Stomach (tissue), 9 donors: ENCODE data around the gene CNTROB. TPM values are rescaled to one million over a fixed set of nuclear protein-coding genes. Genes with fewer than 3 reads are reported as not detected.

ENCODE experiments used
- DNase-seq, 2 donors: peaks; one replicate each; pipeline versions ENCODE4 v3.0.0 to v3.0.0-alpha.2; 2013 to 2019
- H3K27ac ChIP-seq, 5 donors: fragments of 200-600 bp in 4 of 5; sonication (generic) in 4 of 5; one replicate each; pipeline ENCODE4 v1.5.1; 2013 to 2019; ENCODE audit warnings: mild to moderate bottlenecking in 1 of 5, moderate library complexity in 1 of 5
- H3K27me3 ChIP-seq, 3 donors: fragments of 200-600 bp; sonication (generic); one replicate each; pipeline ENCODE4 v1.5.1; 2017 to 2019; ENCODE audit warnings: mixed run types in 1 of 3
- H3K36me3 ChIP-seq, 4 donors: fragments of 200-600 bp; sonication (generic); 1 replicate in 3 of 4; 2 replicates in 1 of 4; pipeline ENCODE4 v1.5.1; 2016 to 2019
- H3K4me1 ChIP-seq, 4 donors: fragments of 200-600 bp; sonication (generic); one replicate each; pipeline ENCODE4 v1.5.1; 2016 to 2019
- H3K4me3 ChIP-seq, 4 donors: fragments of 200-600 bp; sonication (generic) in 3 of 4; one replicate each; pipeline ENCODE4 v1.5.1; 2016 to 2019; ENCODE audit warnings: mild to moderate bottlenecking in 1 of 4
- H3K9me3 ChIP-seq, 4 donors: fragments of 200-600 bp; sonication (generic); one replicate each; pipeline ENCODE4 v1.5.1; 2016 to 2019
- EP300 ChIP-seq: sonication (generic); formaldehyde crosslinking; IDR thresholded peaks from one replicate; pipeline ENCODE4 v1.6.1; 2017; ENCODE audit warnings: antibody characterized with exemption
- POLR2A ChIP-seq, 4 donors: fragments of 450-650 bp; IDR thresholded peaks; one replicate each; pipeline ENCODE4 v1.6.1; 2016; ENCODE audit warnings: antibody characterized with exemption in 4 of 4, control low read depth in 2 of 4, mild to moderate bottlenecking in 1 of 4, moderate library complexity in 1 of 4
- POLR2AphosphoS5 ChIP-seq, 3 donors: sonication (generic); formaldehyde crosslinking; IDR thresholded peaks; one replicate each; pipeline ENCODE4 v1.6.1; 2016; ENCODE audit warnings: antibody characterized with exemption in 3 of 3
- WGBS, 5 donors: extraction: QIAGEN DNeasy Blood & Tissue Kit in 3 of 5; methylation state at CpG; one replicate each; pipeline versions ENCODE4 v1.1.5 to v1.1.7; 2013 to 2018; 5-methylcytosine and 5-hydroxymethylcytosine counted together
- intact Hi-C: fragments of 100-400 bp; cut with DNase I; formaldehyde crosslinking; loops from one replicate; pipeline ENCODE4 v1.15.1; 2023; ENCODE audit warnings: low total_unique reads
- polyA plus RNA-seq, 3 donors: library from polyadenylated mRNA; stranded (reverse); fragments of 200-250 nt; gene quantifications; one replicate each; pipeline ENCODE4 v1.2.3, GENCODE V29; 2013
- total RNA-seq, 5 donors: library from RNA; depleted of rRNA; stranded (reverse); fragments of >200 nt; gene quantifications; one replicate each; pipeline versions ENCODE4 v1.1.0 to v1.2.3, GENCODE V29; 2014 to 2016
- TF ChIP-seq, protein P1 (sequence below), 7 experiments: fragments of 450-650 bp in 4 of 7; fragments of 200-600 bp in 3 of 7; sonication (generic) in 3 of 7; IDR thresholded peaks; one replicate each; pipeline ENCODE4 v1.5.1; 2016 to 2019; ENCODE audit warnings: antibody characterized with exemption in 7 of 7, control low read depth in 2 of 7, mild to moderate bottlenecking in 1 of 7
- donor health status: healthy with polysubstance abuse.
- donor health status: Bipolar disorder and iron deficiency.
- donor health status: healthy.

Gene CNTROB
- total and polyA plus RNA-seq, 8 donors = 12.9 to 146 (median 25.7) TPM

GRCh38 chr17:7887482-7888183 is 44.4 kb upstream of the CNTROB start:
- H3K27me3 ChIP-seq = no peaks in the 10 kb centered on the region
- TF ChIP-seq, protein P1, sequence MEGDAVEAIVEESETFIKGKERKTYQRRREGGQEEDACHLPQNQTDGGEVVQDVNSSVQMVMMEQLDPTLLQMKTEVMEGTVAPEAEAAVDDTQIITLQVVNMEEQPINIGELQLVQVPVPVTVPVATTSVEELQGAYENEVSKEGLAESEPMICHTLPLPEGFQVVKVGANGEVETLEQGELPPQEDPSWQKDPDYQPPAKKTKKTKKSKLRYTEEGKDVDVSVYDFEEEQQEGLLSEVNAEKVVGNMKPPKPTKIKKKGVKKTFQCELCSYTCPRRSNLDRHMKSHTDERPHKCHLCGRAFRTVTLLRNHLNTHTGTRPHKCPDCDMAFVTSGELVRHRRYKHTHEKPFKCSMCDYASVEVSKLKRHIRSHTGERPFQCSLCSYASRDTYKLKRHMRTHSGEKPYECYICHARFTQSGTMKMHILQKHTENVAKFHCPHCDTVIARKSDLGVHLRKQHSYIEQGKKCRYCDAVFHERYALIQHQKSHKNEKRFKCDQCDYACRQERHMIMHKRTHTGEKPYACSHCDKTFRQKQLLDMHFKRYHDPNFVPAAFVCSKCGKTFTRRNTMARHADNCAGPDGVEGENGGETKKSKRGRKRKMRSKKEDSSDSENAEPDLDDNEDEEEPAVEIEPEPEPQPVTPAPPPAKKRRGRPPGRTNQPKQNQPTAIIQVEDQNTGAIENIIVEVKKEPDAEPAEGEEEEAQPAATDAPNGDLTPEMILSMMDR (IDR thresholded peaks at IDR 0.05) = peak in 2 of 7 experiments; percentile 2 to 13
- no peak for TF ChIP-seq POLR2A (IDR thresholded peaks at IDR 0.05)
- TF ChIP-seq EP300 = no peak
- peak; percentile 23 to 85 (median 74) for TF ChIP-seq POLR2AphosphoS5 (IDR thresholded peaks at IDR 0.05)
- H3K4me3 ChIP-seq = peak overlapping the region; percentile 78 to 93 (median 84)
- H3K9me3 ChIP-seq = no peaks in the 10 kb centered on the region
- peaks cover 25 to 68% (median 62%) of the 10 kb centered on the region in 4 donors for H3K4me1 ChIP-seq
- peak; percentile 95 to 98 for DNase-seq
- peak overlapping the region; percentile 95 to 98 (median 97) for H3K27ac ChIP-seq
- 0 to 1% (median 0%) methylated on average over 28 to 35 of the region's 35 CpGs for WGBS, 5 donors
- peaks cover 9 to 32% (median 27%) of the 10 kb centered on the region in 4 donors for H3K36me3 ChIP-seq
- intact Hi-C loops = no loop called here

DNA sequence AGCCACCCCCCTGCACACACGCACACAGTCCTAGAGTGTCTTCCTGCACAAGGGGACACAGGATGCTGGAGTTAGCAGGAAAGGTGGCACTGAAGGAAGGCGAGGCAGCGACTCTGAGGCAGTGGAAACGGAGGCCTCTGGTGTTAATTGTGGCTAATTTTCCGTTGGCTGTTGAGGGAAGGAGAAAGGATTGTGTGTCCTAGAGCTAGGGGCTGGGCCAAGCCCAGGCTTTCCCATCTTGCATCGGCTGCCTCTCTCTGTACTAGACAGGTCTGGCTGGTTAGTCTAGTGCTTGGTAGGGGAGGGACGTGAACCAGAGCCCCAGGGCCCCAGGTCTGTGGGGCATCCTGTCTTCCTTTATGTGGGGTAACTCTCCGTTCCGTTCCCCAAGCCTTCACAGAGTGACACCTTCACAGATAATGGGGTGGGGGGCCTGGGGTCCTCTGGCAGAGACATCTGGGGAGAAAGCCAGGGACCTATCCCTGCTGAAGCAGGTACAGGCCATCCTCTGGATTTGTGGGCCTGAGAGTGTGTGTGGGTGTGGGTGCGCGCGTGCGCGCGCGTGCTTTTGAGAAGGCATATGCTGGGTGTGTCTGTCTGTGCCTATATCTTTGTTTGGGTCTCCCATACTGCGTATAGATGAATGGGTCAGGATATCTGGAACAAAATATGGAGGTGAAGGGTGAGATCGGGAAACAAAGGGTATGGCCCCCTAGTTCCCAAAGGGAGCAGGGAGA is 43.7 kb upstream of the CNTROB start, which contains the start of gene CHD3:
Gene CHD3 (plus strand): TSS at position 606 of the 737 bp plus-strand sequence. CDS start 212 bp downstream, outside the sequence.
- DNase-seq = peak; percentile 61 to 82
- Histone ChIP-seq H3K36me3 (peaks cover 13 to 35% (median 34%) of the 10 kb centered on the region in 4 donors), H3K4me1 (peaks cover 24 to 61% (median 55%) of the 10 kb centered on the region in 4 donors), H3K9me3 (no peaks in the 10 kb centered on the region), H3K27ac (peak within 1 kb of the TSS; percentile 95 to 98 (median 97)), H3K4me3 (peak within 1 kb of the TSS; percentile 78 to 93 (median 84)), H3K27me3 (no peaks in the 10 kb centered on the region)
- 13 to 30% (median 21%) methylated on average over 16 to 18 of the region's 18 CpGs for WGBS, 5 donors
- intact Hi-C loops = no loop called here
- TF ChIP-seq, protein P1 (IDR thresholded peaks at IDR 0.05) = no peak
- no peak for TF ChIP-seq EP300
- no peak for TF ChIP-seq POLR2AphosphoS5 (IDR thresholded peaks at IDR 0.05)
- TF ChIP-seq POLR2A (IDR thresholded peaks at IDR 0.05) = no peak

DNA sequence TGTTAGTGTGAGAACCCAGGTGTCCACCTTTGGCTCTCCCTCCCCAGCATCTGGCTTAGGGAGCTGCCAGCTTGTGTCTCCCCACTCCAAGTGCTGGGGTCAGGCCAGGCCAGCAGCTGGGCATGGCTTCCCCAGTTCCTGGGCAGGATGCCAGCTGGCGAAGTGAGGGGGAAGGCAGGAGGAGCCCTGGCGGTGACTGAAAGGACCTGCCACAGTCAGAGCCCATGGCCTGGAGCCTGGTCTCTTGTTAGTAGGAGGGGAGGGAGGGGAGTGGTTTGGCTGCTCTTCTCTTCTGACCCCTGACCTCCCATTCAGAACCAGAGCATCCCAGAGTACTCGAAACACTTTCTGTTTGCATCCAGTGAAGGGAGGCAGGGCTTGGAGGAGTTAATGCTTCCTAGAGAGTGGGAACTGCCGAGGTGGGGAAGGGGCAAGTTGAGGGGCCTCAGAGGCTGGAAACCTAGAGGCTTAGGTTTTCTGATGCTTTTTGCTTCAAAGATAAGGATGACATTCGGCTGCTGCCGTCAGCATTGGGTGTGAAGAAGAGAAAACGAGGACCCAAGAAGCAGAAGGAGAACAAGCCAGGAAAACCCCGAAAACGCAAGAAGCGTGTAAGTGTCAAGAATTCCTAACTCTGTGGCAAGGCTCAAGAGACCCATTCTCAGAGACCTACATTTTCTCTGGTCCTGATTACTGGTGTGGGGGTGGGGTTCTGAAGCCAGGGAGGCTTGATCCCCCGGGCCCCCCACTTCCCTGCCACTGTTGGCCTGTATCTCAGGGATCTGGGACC is 42.6 kb upstream of the CNTROB start:
- no peaks in the 10 kb centered on the region for H3K27me3 ChIP-seq
- no peaks in the 10 kb centered on the region for H3K9me3 ChIP-seq
- TF ChIP-seq EP300 (peak; percentile 41), POLR2A (IDR thresholded peaks at IDR 0.05) (no peak), POLR2AphosphoS5 (IDR thresholded peaks at IDR 0.05) (peak; percentile 85 to 99 (median 97))
- TF ChIP-seq, protein P1 (IDR thresholded peaks at IDR 0.05) = peak in 5 of 7 experiments; percentile 60 to 75 (median 65)
- 30 to 37% (median 37%) methylated on average over 11 of the region's 11 CpGs for WGBS, 5 donors
- peaks cover 24 to 51% (median 48%) of the 10 kb centered on the region in 4 donors for H3K4me1 ChIP-seq
- H3K36me3 ChIP-seq = peaks cover 23 to 46% (median 44%) of the 10 kb centered on the region in 4 donors
- peak; percentile 96 to 99 for DNase-seq
- intact Hi-C loops = no loop called here
- H3K4me3 ChIP-seq = peak overlapping the region in 1 of 4 donors; percentile 19
- peak overlapping the region; percentile 95 to 98 (median 97) for H3K27ac ChIP-seq
